ENCODE measurements around the gene TENM4.
"Not testable (repeated sequence)": the region's sequence is repeated elsewhere in the genome, so short reads cannot be mapped to it uniquely, and the experiment has no call there.

TENM4 gene

GRCh38 chr11:79220171-79220570 is 220.7 kb downstream of the TENM4 start:
- no peak for DNase-seq (ENCODE audit: low read depth in 2 of 3, low spot score in 2 of 3)

- no peak for DNase-seq (ENCODE audit: low read depth in 2 of 3, low spot score in 2 of 3)
These were observed 221.4 kb downstream of the TENM4 start for GRCh38 chr11:79219186-79220045.

GRCh38 chr11:79212741-79213190 is 228.1 kb downstream of the TENM4 start:
- no peak for DNase-seq (ENCODE audit: low read depth in 2 of 3, low spot score in 2 of 3)

- DNase-seq (ENCODE audit: low read depth in 2 of 3, low spot score in 2 of 3) = no peak
These were observed 231.1 kb downstream of the TENM4 start for GRCh38 chr11:79209540-79210266.

- DNase-seq (ENCODE audit: low read depth in 2 of 3, low spot score in 2 of 3) = no peak
These were observed 232.7 kb downstream of the TENM4 start for GRCh38 chr11:79208126-79208525.

- no peak for DNase-seq (ENCODE audit: low read depth in 2 of 3, low spot score in 2 of 3)
These were observed 233.9 kb downstream of the TENM4 start for GRCh38 chr11:79206951-79207350.

- no peak for DNase-seq (ENCODE audit: low read depth in 2 of 3, low spot score in 2 of 3)
These were observed 235.0 kb downstream of the TENM4 start for GRCh38 chr11:79205786-79206185.

- DNase-seq (ENCODE audit: low read depth in 2 of 3, low spot score in 2 of 3) = no peak
These were observed 239.0 kb downstream of the TENM4 start for GRCh38 chr11:79201677-79202347.

GRCh38 chr11:79200398-79201070 is 240.3 kb downstream of the TENM4 start:
- no peak for DNase-seq (ENCODE audit: low read depth in 2 of 3, low spot score in 2 of 3)

GRCh38 chr11:79199729-79200354 is 241.0 kb downstream of the TENM4 start:
- no peak for DNase-seq (ENCODE audit: low read depth in 2 of 3, low spot score in 2 of 3)

- no peak for DNase-seq (ENCODE audit: low read depth in 2 of 3, low spot score in 2 of 3)
These were observed 242.0 kb downstream of the TENM4 start for GRCh38 chr11:79198898-79199250.

- no peak for DNase-seq (ENCODE audit: low read depth in 2 of 3, low spot score in 2 of 3)
These were observed 242.5 kb downstream of the TENM4 start for GRCh38 chr11:79198203-79198897.

GRCh38 chr11:79196950-79197349 is 243.9 kb downstream of the TENM4 start:
- no peak for DNase-seq (ENCODE audit: low read depth in 2 of 3, low spot score in 2 of 3)

- DNase-seq (ENCODE audit: low read depth in 2 of 3, low spot score in 2 of 3) = no peak
These were observed 245.6 kb downstream of the TENM4 start for GRCh38 chr11:79195209-79195608.

- DNase-seq (ENCODE audit: low read depth in 2 of 3, low spot score in 2 of 3) = no peak
These were observed 247.0 kb downstream of the TENM4 start for GRCh38 chr11:79193663-79194310.

GRCh38 chr11:79192836-79193235 is 248.0 kb downstream of the TENM4 start:
- no peak for DNase-seq (ENCODE audit: low read depth in 2 of 3, low spot score in 2 of 3)

GRCh38 chr11:79191716-79192115 is 249.1 kb downstream of the TENM4 start:
- DNase-seq (ENCODE audit: low read depth in 2 of 3, low spot score in 2 of 3) = not testable (repeated sequence)

GRCh38 chr11:79190553-79190952 is 250.3 kb downstream of the TENM4 start:
- DNase-seq (ENCODE audit: low read depth in 2 of 3, low spot score in 2 of 3) = not testable (repeated sequence)

GRCh38 chr11:79189601-79190000 is 251.2 kb downstream of the TENM4 start:
- DNase-seq (ENCODE audit: low read depth in 2 of 3, low spot score in 2 of 3) = no peak

- DNase-seq (ENCODE audit: low read depth in 2 of 3, low spot score in 2 of 3) = no peak
These were observed 251.8 kb downstream of the TENM4 start for GRCh38 chr11:79189055-79189454.

Measured in activated CD8-positive, alpha-beta memory T cell treated with anti-CD3 and anti-CD28 coated beads for 48 hours (primary cell).